T-helper 1 cell treated with Interleukin-12 subunit alpha and Interleukin-12 subunit beta and Interleukin-4 antibody, amounts not matched to agents 30 ng/mL and 1 ng/mL, for 36 hours (primary cell): ENCODE measurements around the gene MMS22L. TPM values are rescaled to one million over a fixed set of nuclear protein-coding genes. Genes with fewer than 3 reads are reported as not detected.

Source experiments
- intact Hi-C: fragments of 100-400 bp; cut with micrococcal nuclease; formaldehyde crosslinking; loops from one replicate; pipeline ENCODE4 v1.15.1; 2024
- total RNA-seq: library from RNA; stranded (reverse); gene quantifications from 2 replicates; pipeline ENCODE4 v1.2.3, GENCODE V29; 2022

The MMS22L gene, protein sequence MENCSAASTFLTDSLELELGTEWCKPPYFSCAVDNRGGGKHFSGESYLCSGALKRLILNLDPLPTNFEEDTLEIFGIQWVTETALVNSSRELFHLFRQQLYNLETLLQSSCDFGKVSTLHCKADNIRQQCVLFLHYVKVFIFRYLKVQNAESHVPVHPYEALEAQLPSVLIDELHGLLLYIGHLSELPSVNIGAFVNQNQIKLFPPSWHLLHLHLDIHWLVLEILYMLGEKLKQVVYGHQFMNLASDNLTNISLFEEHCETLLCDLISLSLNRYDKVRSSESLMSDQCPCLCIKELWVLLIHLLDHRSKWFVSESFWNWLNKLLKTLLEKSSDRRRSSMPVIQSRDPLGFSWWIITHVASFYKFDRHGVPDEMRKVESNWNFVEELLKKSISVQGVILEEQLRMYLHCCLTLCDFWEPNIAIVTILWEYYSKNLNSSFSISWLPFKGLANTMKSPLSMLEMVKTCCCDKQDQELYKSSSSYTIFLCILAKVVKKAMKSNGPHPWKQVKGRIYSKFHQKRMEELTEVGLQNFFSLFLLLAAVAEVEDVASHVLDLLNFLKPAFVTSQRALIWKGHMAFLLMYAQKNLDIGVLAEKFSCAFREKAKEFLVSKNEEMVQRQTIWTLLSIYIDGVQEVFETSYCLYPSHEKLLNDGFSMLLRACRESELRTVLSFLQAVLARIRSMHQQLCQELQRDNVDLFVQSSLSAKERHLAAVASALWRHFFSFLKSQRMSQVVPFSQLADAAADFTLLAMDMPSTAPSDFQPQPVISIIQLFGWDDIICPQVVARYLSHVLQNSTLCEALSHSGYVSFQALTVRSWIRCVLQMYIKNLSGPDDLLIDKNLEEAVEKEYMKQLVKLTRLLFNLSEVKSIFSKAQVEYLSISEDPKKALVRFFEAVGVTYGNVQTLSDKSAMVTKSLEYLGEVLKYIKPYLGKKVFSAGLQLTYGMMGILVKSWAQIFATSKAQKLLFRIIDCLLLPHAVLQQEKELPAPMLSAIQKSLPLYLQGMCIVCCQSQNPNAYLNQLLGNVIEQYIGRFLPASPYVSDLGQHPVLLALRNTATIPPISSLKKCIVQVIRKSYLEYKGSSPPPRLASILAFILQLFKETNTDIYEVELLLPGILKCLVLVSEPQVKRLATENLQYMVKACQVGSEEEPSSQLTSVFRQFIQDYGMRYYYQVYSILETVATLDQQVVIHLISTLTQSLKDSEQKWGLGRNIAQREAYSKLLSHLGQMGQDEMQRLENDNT
- total RNA-seq: 45.6 and 48.0 TPM in 2 replicates

DNA sequence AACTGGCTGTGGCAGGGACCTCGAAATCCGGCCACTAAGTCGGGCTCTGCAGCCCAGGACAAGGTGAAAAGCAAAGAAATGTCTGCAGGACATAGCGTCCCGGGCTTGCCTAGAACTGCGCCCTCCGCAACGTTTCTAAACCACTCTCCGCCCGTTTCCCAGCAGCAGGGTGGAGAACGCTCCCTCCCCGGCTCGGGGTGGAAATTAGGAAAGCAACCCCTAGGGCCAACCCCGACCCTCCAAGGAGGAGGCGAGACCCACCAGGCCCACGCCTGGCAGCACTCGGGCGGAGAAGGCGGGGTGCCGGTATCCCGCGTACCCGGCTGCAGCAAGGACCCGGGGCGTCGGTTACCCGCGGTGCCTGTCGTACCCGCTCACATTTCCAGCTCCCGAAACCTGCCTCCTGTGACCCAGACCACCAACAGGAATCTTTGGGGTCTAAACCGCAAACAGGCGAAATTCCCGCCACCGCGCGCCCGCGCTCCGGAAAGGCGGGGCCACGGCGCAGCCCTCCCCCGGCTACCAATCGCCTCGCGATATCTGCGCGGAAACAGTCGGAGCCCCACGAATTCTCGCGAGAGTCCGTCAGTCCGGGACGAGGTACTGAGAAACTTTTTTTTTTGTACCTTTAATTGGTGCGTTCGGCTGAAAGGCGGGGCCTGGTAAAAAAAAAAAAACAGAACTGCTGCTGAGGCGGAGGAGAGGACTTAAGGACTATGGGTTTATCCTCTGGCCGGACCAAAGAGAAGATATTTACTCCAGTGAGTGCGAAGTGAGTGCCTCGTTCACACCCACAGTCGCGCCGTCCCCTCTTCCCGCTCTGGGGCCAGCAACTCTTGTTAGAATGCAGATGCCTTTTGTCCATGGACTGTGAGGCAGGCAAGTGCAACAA, at the start of gene MMS22L:
Gene MMS22L (minus strand): TSS at position 491 of the 892 bp plus-strand sequence. CDS start 739 bp downstream, outside the sequence.
- intact Hi-C loops: loop anchor here (1.0 to 5.0 kb wide), 10 partner anchors 97 to 1706 kb away; partner anchors contain the start of genes FBXL4, GPR63, KLHL32 and MANEA

DNA sequence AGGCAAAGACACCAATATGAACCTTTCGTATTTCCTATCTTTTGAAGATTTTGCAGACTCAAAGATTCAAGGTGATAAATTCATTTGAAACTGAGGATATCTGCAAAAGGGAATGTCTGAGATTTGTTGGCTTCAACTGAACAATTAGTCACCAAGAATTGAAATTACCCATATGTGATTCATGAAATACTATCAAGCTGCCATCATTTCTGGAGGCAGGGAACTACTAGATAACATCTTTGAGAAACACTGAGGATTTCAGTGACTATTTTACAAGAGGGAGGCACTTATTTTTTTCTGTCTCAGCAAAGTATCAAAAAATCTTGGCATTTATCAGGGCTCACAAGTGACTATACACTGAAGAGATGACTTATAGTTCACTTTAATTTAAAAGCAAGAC, 39.8 kb upstream of the MMS22L start:
- intact Hi-C loops: no loop called here

DNA sequence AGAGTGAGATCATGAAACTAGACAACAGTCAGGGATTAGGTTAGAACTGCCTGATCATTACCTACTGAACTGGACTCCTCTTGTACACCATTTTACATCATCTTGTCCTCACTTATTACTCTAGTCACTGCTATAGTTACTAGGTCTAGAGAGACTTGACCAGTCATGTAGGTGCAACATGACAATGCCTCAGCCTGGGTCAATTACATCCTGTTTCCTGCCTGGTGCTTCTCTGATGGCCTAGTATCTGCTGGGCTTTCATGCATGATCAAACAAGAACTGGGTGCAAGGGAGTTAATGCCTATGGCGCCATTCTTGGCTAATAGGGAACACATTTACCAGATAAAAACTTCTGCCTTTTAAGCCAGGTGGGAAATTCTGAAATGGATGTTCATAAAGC, 39.2 kb upstream of the MMS22L start:
- intact Hi-C loops: no loop called here

DNA sequence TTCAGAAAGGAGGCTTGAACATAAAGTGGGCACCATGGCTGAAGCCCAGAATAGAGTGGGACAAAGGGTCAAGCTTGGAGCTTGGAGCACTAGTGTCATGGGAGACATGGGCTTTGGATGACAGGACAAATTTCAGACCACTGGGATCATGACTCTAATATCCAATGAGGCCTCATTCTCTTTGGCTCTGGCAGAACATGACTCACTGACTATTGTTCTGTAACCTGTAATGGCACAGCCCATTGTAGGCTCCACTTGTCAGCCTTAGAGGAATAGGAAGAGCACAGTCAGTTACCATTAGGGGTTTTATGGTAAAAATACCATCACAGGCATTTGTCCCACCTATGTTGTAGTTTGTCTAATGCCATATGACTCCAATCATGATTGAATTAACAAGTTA, 34.0 kb upstream of the MMS22L start:
- intact Hi-C loops: no loop called here

DNA sequence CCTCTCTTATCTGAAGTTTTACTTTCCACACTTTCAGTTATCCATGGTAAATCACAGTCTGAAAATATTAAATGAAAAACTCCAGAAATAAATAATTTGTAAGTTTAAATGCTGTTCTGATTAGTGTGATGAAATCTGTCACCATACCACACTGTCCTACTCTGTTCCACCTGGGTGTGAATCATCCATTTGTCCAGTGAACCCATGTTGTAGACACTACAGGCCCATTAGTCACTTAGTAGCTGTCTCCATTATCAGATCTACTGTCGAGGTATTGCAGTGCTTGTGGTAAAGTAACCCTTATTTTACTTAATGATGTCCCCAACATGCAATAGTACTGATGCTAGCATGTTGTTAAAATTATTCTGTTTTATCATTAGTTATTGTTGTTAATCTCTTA, 29.2 kb upstream of the MMS22L start:
- intact Hi-C loops: no loop called here

DNA sequence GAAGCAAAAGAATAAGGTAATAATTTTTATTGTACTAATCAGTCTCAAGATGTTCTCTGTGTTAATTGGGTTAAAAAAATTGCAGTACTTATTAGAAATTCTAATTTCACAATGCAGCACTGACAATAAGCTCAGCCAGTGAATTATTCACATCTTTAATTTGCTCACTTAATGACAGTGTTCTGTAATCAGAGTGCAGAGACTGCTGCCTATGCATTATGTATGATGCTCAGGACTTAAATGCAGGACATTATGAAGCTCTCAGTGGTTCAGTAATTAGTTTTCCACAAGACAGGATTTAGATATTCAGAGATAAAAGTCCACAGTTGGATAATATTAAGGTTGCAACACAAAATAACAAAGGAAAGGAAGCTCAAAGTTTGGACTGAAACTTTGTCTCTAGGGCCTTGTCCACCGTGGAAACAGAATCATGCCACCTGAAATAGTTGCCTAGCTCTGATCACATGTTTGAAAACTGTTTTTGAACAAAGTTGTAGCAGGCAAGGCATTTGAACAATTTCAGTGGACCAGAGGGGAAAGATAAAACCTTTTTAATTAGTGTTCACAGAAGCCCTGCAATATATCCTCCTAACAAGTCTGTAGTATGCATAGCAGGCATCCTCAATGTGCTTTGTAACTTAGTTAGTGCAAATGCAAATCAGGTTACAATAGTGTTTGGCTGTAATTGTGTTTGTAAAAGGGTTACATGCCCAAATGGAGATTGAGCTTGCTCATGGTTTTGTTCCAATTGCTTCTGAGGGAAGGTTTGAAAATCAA, 23.7 kb upstream of the MMS22L start:
- intact Hi-C loops: no loop called here

DNA sequence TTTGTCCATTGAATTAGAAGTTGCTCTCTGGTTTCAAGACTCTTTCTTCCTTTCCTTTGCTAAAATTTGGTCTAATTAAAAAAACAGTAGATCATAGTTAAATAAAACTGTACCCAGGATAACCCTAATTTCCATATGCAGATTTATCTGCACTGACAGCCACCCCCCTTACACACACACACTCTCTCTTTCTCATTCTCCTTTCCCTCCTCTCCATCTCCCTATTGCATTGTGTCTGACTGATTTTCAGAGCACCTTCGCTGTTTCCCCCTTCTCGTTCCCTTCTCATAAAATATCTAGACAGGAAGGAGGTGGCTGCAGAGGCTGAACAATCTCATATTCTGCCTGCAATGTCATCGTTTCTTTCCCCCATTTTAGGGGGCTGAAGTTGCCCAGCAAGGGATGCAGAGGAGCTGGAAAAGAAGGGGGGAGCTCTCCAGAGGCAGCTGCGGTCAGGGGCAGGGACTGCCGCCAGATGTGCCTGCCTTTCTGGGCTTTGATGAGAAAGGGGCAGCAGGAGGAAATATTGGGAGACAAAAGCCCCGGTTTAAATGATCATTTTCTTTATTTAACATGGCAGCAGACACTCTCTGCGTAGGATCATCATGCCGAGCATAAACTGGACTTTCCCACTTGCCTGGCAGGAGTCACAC, 22.5 kb upstream of the MMS22L start:
- intact Hi-C loops: no loop called here

DNA sequence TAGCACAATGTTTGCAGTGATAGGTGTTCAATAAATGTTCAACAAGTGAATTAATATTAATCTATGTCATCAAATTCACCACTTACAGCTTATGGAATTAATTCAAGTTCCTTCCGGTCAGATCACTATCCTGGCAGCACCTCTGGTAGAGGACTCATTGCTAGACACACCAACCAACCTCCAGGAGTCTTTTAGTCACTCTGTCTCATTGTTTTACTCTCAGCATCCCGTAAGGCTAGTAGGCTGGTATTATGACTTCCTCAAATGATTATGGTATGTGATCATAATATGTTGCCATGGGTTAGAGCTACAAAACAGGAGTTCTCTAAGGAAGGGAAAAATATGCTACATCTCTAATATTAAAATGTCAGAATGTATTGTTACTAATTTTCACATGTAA, 21.7 kb upstream of the MMS22L start:
- intact Hi-C loops: no loop called here

DNA sequence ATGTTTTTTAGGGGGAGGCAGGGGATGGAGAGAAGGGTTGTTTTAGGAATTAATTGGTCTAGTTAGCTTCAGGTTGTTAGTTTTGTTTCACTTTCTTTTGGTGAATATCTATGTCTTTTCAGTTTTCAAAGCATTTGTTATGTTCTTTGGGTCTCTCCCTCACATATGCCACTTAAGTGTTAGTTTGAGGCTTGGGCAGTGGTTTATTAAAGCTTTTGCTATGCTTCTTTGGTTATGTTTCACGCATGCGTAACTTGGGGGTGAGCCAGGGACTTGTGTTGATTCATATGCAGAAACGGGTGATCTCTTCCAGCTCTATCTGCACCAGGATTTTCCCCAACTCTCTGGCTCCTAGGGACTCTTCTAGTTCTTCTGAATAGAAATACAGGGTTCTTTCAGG, 11.4 kb upstream of the MMS22L start:
- intact Hi-C loops: no loop called here

DNA sequence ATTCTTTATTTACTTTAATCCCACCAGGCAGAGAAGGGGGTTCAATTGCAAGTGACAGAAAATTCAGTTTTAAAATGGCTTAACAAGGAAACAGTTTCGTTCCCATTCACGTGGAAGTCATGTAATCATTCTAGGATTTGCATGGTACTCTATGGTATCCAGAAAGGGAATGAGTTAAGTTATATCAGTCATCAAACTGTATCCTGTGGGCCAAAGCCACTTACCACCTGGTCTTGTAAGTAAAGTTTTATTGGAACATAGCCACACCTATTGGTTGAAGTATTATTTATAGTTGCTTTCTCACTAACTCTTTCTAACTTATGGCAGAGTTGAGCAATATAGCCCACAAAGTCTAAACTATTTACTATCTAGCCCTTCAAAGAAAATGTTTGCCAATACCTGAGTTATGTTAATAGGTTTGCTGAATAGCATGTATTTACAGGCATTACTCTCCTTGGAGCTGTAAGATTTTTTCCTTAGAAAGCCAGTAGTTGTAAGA, 10.2 kb upstream of the MMS22L start:
- intact Hi-C loops: no loop called here

DNA sequence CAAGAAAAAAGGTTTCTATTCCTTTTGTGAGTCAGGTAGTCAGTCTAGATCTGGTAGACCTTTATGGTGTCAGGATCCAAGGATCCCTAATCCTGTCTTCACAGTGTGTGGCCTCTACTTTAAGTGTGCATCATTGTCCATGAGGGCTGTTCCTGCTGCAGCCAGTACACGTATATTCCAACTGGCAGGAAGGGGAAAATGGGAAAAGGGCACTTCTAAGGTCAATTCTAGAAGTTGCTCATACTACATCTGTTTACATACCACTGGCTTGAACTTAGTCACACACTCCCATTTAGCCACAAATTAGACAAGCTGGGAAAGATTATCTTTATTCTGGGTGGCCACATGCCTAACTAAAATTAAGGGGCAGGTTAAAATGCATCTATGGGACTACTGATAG, 9.7 kb upstream of the MMS22L start:
- intact Hi-C loops: no loop called here

DNA sequence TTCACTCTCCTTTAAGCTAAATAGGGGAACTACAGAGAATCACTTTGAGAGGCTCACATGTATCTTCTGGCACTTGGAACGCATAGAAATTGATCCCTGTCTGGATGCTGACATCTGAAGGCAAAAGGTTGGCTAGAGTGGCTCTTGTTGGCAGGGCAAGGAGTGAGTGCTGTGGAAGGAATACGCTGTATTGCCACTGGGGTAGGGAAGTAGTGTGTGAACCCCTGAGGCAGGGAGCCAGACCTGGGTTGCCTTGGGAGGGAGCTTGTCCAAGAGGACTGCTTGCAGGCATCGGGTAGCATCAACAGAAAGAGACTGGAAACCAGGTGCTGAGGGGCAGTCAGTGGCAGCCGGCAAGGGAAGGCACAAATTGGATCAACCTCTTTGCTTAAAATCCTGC, 8.9 kb upstream of the MMS22L start:
- intact Hi-C loops: no loop called here

DNA sequence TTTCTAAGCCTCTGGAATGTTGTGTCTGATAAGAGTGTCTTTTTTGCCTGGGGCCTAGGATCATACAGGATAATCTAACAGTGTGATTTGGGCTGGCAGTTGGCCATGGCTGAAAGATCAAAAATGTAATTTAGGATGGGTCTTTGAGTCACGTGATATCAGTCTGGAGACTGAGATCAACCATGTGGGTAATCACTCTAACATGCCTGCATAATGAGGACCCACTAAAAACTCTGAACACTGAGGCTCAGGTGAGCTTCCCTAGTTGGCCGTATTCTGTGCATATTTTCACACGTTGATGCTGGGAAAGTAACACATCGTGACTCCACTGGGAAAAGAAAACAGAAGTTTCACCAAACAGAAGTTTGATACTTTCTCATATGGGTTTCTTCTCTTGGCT, 6.3 kb upstream of the MMS22L start:
- intact Hi-C loops: no loop called here

DNA sequence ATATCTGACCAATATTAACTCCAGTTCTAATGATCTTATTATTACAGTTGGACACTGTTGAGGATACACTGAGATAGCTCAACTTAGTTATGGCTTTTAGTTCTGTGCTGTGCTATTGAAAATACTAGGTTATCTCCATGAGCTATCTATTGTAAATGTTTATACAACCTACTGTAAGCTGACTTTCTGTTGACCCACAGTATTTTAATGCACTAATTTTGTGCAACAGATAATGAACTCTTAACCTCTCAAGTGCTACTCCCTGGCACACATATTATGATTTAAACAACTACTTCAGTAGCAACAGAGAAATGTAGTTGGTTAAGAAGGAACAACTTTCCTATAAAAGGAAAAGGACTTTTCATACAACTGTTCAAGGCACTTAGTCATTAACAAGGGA, 5.2 kb upstream of the MMS22L start:
- intact Hi-C loops: no loop called here

DNA sequence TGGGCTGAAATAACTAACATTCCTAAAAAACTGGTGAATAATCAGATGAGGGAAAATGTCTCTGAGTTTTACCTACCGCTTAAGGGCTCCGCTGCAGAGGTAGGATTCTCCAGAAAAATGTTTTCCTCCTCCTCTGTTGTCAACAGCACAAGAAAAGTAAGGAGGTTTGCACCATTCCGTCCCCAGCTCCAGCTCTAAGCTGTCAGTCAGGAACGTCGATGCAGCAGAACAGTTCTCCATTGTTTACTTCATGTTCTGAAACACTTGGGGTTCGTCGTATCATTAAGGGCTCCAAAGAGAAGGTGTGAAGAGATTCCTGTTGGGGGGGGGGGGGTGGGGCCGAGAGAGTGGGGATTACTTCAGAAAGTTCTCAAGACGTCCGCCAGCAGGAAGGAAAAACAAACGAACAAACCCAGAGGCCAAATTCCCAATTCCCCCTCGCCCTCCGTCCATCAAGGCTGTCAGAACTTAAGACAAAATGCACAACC, 734 bp downstream of the MMS22L start:
- intact Hi-C loops: loop anchor here (5.0 kb wide), 1 partner anchor 215 kb away; no protein-coding TSS in a partner anchor

DNA sequence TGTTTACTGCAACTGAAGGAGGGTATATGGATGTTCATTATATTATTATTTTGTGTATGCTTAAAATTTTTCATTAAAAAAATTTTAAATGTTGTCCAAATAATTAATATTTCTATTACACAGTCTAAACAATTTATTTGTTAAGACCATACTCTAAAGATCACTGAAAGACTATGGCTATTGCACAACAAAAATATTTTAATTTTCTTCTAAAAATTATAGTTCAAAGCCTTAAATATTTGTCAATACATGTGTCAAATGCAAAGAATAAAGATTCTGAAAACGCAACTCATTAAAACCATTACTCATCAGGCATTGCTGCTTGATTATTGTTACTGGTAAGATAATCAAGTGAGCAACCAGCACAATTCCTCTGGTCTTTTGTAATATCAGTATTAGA, 2.2 kb downstream of the MMS22L start:
- intact Hi-C loops: loop anchor here (5.0 kb wide), 1 partner anchor 213 kb away; no protein-coding TSS in a partner anchor

DNA sequence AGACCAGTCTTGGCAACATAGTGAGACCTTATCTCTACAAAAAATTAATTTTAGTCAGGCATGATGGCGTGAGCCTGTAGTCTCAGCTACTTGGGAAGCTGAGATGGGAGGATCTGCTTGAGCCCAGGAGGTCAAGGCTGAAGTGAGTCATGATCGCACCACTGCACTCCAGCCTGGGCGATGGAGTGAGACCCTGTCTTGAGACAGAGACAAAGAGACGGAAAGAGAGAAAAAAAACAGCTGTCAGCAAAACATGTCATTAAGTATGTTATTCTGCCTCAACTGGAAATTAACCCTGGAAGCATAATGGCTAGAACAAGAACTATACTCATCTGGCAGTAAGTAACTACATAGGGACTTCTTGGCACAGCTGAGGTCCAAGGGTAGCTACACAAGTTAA, 7.2 kb downstream of the MMS22L start:
- intact Hi-C loops: no loop called here

DNA sequence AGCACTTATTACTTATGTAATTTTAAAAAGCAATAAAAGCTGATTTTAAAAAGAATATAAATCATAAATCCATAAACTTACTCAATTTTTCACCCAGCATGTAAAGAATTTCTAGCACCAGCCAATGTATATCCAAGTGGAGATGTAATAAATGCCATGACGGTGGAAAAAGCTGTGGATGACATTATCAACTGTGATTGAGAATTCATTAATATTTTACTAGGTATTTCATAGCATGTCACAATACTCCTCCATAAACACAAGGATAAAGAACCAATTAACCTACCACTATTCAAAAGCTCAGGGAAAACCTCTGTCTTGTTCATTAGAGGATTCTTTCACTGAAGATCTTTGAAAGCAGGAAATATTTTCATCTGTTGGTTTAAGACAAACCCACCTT, 13.2 kb downstream of the MMS22L start:
- intact Hi-C loops: no loop called here

DNA sequence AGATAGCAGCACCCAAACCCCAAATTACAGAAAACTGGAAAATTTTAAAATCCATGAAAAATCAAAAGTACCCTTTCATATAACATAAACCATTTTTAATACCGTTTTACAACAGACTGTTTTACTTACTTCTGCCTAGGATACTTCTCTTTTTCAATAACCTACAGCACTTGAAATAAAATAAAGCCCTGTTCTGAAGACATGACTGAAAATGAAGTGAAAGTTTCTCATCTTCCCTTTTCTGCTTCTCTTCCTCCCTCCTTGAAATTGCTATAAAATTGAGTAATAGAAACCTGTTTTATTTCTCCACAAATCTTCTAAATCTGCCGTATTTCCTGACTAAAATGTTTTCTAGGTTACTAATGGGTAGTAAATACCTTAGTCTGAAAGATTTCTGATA, 20.3 kb downstream of the MMS22L start:
- intact Hi-C loops: no loop called here
